ENCODE results near the gene ADAMTS20.

The ADAMTS20 gene

GRCh38 chr12:43428088-43428600 is 123.9 kb downstream of the ADAMTS20 start:
- Histone ChIP-seq H3K27me3 (no peaks in the 10 kb centered on the region), H3K4me3 (ENCODE audit: low read depth, low read length) (no peak overlapping the region), H3K36me3 (no peaks in the 10 kb centered on the region), H3K9me3 (no peaks in the 10 kb centered on the region), H3K4me1 (no peaks in the 10 kb centered on the region)
- no peak for DNase-seq
- TF ChIP-seq CTCF (IDR thresholded peaks at IDR 0.05; ENCODE audit: low read depth, low read length): no peak

GRCh38 chr12:43425361-43425760 is 126.6 kb downstream of the ADAMTS20 start:
- no peaks in the 10 kb centered on the region for H3K27me3 ChIP-seq
- H3K4me1 ChIP-seq: no peaks in the 10 kb centered on the region
- H3K36me3 ChIP-seq: no peaks in the 10 kb centered on the region
- no peak for DNase-seq
- no peak for TF ChIP-seq CTCF (IDR thresholded peaks at IDR 0.05; ENCODE audit: low read depth, low read length)
- H3K4me3 ChIP-seq (ENCODE audit: low read depth, low read length): no peak overlapping the region
- no peaks in the 10 kb centered on the region for H3K9me3 ChIP-seq

DNA sequence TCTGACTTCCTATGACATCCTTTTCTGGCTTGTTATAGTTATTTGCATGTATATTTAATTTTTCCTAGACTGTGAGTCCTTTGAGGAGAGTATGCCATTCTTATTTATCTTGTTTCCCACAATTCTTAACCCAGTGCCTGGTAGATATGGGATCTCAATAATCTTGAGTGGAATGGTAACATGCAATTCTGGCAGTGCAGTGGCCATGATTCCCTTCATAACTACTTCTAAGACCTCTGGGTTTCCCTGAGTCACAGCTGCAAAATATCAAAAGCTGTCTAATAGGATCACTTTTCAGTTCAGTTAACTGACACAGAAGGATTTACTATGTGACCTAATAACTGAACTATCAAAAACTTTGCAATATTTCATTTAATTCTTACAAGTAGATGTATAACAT is 135.0 kb downstream of the ADAMTS20 start:
- H3K27me3 ChIP-seq: peaks cover 8% of the 10 kb centered on the region
- no peak for DNase-seq
- no peak for TF ChIP-seq CTCF (IDR thresholded peaks at IDR 0.05; ENCODE audit: low read depth, low read length)
- H3K36me3 ChIP-seq: no peaks in the 10 kb centered on the region
- H3K9me3 ChIP-seq: no peaks in the 10 kb centered on the region
- no peaks in the 10 kb centered on the region for H3K4me1 ChIP-seq
- no peak overlapping the region for H3K4me3 ChIP-seq (ENCODE audit: low read depth, low read length)

DNA sequence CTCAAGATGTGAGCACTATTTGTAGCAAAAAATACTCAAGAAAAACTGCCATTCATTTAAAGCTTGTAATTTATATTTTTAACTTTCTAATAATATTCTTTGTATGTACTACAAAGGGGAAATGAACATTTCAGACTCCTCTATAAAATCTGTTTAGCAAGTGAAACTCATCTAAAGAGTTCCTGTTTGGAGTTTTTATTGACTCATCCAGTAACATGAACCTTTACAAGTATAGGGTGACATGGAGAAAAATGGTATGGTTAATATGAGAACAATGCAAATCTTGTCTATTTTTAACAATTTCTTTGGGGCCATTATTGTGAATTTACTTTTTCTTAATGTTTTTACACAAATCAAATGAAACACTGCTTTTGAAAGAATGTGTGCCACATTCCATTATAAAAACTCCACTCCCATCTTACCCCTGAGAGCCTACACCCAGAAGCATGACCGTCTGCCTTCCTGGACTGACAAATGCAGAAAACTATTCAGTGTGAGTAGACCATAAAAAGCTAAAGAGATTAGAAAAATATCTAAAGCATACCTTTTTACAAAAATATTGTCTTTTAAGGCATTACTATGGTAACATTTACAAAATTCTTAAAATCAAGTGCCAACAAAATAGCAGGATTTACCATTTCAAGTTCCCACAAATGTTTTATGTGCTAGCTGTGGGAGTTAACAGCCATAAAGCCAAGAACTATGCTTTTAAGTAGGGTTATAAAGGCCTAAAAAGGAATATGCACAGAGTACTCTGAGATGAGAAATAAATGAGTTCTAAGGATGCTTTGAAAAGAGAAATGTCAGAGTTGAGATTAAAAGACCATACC is 144.0 kb downstream of the ADAMTS20 start:
- Histone ChIP-seq H3K36me3 (no peaks in the 10 kb centered on the region), H3K9me3 (no peaks in the 10 kb centered on the region), H3K4me1 (no peaks in the 10 kb centered on the region), H3K4me3 (ENCODE audit: low read depth, low read length) (no peak overlapping the region), H3K27me3 (peaks cover 7% of the 10 kb centered on the region)
- TF ChIP-seq CTCF (IDR thresholded peaks at IDR 0.05; ENCODE audit: low read depth, low read length): no peak
- no peak for DNase-seq

DNA sequence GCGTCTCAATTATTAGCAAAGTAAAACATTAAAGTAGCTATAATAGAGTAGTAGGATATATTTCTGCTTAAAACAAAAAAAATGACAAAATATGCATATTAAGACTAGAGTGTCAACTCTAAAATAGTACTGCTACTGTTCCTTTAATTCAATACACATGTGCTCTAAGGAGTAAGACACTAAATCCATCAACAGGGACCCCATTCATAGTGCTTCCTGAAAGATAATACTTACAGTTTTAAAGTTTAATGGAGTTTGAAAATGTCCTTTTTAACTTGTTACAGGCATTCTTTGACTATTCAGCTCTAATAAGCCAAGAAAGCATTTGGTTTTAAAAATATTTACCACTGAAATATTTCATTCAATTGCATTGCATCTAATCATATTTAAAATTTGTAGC is 145.2 kb downstream of the ADAMTS20 start:
- H3K4me1 ChIP-seq: no peaks in the 10 kb centered on the region
- DNase-seq: no peak
- H3K27me3 ChIP-seq: peaks cover 4% of the 10 kb centered on the region; the same call in 1 of the 2 replicates
- H3K36me3 ChIP-seq: no peaks in the 10 kb centered on the region
- H3K9me3 ChIP-seq: no peaks in the 10 kb centered on the region
- H3K4me3 ChIP-seq (ENCODE audit: low read depth, low read length): no peak overlapping the region
- no peak for TF ChIP-seq CTCF (IDR thresholded peaks at IDR 0.05; ENCODE audit: low read depth, low read length)

- DNase-seq: no peak
- H3K9me3 ChIP-seq: no peaks in the 10 kb centered on the region
- H3K27me3 ChIP-seq: 0 out of 2 replicates have a peak, but pooled peaks cover 7% of the 10 kb centered on the region
- H3K4me1 ChIP-seq: no peaks in the 10 kb centered on the region
- no peaks in the 10 kb centered on the region for H3K36me3 ChIP-seq
- no peak for TF ChIP-seq CTCF (IDR thresholded peaks at IDR 0.05; ENCODE audit: low read depth, low read length)
- H3K4me3 ChIP-seq (ENCODE audit: low read depth, low read length): no peak overlapping the region
Observed at GRCh38 chr12:43402436-43402835, 149.6 kb downstream of the ADAMTS20 start.
